ENCODE data around the gene UBE2J2. TPM values are rescaled to one million over a fixed set of nuclear protein-coding genes. Genes with fewer than 3 reads are reported as not detected.

UBE2J2 gene
- total and polyA plus RNA-seq, 2 experiments from 2014 or later, result 47.1 to 70.2 TPM

DNA sequence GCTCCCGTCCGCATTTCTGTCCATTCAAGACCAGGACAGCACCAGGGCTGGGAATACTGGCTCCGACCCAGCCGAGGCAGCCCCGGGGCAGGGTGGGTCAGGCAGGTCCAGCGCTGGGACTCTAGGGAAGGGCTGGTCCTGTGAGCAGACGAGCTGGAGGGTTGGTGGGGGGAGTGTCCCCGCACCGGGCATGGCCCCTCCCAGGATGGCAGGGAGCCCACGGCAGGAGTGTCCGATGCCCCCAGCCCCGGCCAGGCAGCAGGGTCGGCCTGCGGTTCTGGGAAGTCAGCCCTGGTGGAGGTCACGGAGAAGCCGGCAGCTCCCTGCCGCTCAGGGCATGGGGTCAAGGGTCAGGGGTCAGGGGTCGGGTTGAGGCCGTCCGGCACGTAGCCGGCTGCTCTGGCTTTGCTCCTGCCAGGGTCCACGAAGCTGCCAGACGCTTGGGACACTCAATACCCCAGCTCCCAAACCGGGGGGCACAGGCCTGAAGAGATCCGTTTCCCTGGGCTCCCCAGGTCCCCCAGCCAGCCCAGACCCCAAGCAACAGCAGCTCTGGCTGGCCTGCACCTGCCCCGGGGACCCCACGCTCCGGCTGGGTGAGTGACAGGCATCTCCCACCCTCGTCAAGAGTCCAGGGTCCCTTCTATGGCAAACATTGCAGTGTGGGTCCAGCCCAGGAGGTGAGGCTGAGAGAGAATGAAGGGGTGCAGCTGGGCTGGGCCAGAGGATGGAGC is 33.9 kb downstream of the UBE2J2 start (continued):
- TF ChIP-seq, protein P1, sequence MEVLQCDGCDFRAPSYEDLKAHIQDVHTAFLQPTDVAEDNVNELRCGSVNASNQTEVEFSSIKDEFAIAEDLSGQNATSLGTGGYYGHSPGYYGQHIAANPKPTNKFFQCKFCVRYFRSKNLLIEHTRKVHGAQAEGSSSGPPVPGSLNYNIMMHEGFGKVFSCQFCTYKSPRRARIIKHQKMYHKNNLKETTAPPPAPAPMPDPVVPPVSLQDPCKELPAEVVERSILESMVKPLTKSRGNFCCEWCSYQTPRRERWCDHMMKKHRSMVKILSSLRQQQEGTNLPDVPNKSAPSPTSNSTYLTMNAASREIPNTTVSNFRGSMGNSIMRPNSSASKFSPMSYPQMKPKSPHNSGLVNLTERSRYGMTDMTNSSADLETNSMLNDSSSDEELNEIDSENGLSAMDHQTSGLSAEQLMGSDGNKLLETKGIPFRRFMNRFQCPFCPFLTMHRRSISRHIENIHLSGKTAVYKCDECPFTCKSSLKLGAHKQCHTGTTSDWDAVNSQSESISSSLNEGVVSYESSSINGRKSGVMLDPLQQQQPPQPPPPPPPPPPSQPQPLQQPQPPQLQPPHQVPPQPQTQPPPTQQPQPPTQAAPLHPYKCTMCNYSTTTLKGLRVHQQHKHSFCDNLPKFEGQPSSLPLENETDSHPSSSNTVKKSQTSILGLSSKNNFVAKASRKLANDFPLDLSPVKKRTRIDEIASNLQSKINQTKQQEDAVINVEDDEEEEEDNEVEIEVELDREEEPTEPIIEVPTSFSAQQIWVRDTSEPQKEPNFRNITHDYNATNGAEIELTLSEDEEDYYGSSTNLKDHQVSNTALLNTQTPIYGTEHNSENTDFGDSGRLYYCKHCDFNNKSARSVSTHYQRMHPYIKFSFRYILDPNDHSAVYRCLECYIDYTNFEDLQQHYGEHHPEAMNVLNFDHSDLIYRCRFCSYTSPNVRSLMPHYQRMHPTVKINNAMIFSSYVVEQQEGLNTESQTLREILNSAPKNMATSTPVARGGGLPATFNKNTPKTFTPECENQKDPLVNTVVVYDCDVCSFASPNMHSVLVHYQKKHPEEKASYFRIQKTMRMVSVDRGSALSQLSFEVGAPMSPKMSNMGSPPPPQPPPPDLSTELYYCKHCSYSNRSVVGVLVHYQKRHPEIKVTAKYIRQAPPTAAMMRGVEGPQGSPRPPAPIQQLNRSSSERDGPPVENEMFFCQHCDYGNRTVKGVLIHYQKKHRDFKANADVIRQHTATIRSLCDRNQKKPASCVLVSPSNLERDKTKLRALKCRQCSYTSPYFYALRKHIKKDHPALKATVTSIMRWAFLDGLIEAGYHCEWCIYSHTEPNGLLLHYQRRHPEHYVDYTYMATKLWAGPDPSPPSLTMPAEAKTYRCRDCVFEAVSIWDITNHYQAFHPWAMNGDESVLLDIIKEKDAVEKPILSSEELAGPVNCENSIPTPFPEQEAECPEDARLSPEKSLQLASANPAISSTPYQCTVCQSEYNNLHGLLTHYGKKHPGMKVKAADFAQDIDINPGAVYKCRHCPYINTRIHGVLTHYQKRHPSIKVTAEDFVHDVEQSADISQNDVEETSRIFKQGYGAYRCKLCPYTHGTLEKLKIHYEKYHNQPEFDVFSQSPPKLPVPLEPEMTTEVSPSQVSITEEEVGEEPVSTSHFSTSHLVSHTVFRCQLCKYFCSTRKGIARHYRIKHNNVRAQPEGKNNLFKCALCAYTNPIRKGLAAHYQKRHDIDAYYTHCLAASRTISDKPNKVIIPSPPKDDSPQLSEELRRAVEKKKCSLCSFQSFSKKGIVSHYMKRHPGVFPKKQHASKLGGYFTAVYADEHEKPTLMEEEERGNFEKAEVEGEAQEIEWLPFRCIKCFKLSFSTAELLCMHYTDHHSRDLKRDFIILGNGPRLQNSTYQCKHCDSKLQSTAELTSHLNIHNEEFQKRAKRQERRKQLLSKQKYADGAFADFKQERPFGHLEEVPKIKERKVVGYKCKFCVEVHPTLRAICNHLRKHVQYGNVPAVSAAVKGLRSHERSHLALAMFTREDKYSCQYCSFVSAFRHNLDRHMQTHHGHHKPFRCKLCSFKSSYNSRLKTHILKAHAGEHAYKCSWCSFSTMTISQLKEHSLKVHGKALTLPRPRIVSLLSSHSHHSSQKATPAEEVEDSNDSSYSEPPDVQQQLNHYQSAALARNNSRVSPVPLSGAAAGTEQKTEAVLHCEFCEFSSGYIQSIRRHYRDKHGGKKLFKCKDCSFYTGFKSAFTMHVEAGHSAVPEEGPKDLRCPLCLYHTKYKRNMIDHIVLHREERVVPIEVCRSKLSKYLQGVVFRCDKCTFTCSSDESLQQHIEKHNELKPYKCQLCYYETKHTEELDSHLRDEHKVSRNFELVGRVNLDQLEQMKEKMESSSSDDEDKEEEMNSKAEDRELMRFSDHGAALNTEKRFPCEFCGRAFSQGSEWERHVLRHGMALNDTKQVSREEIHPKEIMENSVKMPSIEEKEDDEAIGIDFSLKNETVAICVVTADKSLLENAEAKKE (CRISPR knock-in tag; IDR thresholded peaks at IDR 0.05), result no peak
- TF ChIP-seq CREB1 (CRISPR knock-in tag; IDR thresholded peaks at IDR 0.05; ENCODE audit: low read depth), result no peak
- no peak for TF ChIP-seq EZH2 (IDR thresholded peaks at IDR 0.05; ENCODE audit: low read depth, unreplicated experiment)
- TF ChIP-seq POLR2AphosphoS5 (IDR thresholded peaks at IDR 0.05; ENCODE audit: low read depth), result no peak
- no peak for TF ChIP-seq ZNF114 (CRISPR knock-in tag; IDR thresholded peaks at IDR 0.05)
- TF ChIP-seq NANOG (IDR thresholded peaks at IDR 0.05; ENCODE audit: borderline replicate concordance), result no peak

DNA sequence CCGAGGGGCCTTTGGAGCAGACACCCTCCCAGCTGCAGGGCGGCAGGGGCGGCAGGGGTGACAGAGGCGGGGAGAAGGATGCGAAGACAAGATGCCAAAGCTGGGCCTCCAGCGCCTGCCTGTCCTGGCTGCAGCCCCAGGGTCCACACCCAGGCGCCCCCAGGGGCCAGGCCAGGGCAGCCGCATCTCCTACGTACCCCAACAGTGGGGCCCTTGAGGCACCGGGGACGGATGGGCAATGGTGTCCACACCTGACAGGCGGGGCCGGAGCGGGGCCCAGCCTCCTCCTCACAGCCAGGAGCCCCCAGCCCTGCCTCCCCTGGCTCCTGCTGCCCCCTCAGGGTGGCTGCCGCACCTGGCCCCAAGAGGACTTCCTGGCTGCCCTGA is 34.4 kb downstream of the UBE2J2 start:
- no peaks in the 10 kb centered on the region for H3F3A ChIP-seq (replicated peaks; ENCODE audit: low read depth)
- Mint-ChIP-seq H3K36me3 (ENCODE audit: low read depth) (peaks cover 5% of the 10 kb centered on the region), H3K9me3 (peaks cover 1% of the 10 kb centered on the region; the same call in 1 of the 3 replicates), H3K27me3 (ENCODE audit: insufficient read depth, low read depth, poor library complexity) (peaks cover 6% of the 10 kb centered on the region), H3K4me1 (peaks cover 3% of the 10 kb centered on the region; the same call in 1 of the 3 replicates), H3K4me3 (no peak overlapping the region), H3K27ac (no peak overlapping the region)
- H3K27ac ChIP-seq (ENCODE audit: low read depth), result no peak overlapping the region
- 0 out of 2 replicates have a peak, but pooled peaks cover under 1% of the 10 kb centered on the region for H3K79me2 ChIP-seq (replicated peaks; ENCODE audit: insufficient read depth)
- no peak overlapping the region for H3K4me2 ChIP-seq
- ATAC-seq (peak; percentile 4; the same call in 2 of the 3 replicates), DNase-seq (ENCODE audit: low spot score) (no peak)
- H3K36me3 ChIP-seq (ENCODE audit: insufficient read depth), result no peaks in the 10 kb centered on the region
- no peaks in the 10 kb centered on the region for H3K9me2 ChIP-seq (ENCODE audit: insufficient read depth)
- H4K20me1 ChIP-seq (replicated peaks; ENCODE audit: insufficient read depth), result peaks cover under 1% of the 10 kb centered on the region; the same call in 1 of the 2 replicates
- TF ChIP-seq CTCF (conservative IDR thresholded peaks at IDR 0.05; ENCODE audit: low read depth in 2 of 2), result 0 out of 4 replicates have a peak, but pooled peaks of 1 of the 2 experiments have one; percentile 3
- TF ChIP-seq JUNB (IDR thresholded peaks at IDR 0.05; ENCODE audit: unreplicated experiment), result no peak
- no peak for TF ChIP-seq STAT1 (IDR thresholded peaks at IDR 0.05; ENCODE audit: unreplicated experiment)
- TF ChIP-seq NANOG (IDR thresholded peaks at IDR 0.05; ENCODE audit: borderline replicate concordance), result no peak
- no peaks in the 10 kb centered on the region for H3K4me1 ChIP-seq (ENCODE audit: insufficient read depth)
- H2AFZ ChIP-seq, result no peak overlapping the region
- no peak overlapping the region for H3K4me3 ChIP-seq
- no peaks in the 10 kb centered on the region for H3K27me3 ChIP-seq (ENCODE audit: insufficient read depth)

All from GM23338 (cell line).